ENCODE results near the gene HEMK1.

GRCh38 chr3:50530001-50530970 is 39.0 kb upstream of the HEMK1 start:
- TF ChIP-seq CTCF (conservative IDR thresholded peaks at IDR 0.05; ENCODE audit: low read depth, low read length) (no peak), EZH2 (IDR thresholded peaks at IDR 0.05; ENCODE audit: low read length, unreplicated experiment) (no peak)
